22Rv1 (cell line): ENCODE results near the gene ARHGAP42.

Experiments used
- ZFX ChIP-seq: fragments of 450-650 bp; IDR thresholded peaks from 2 replicates; pipeline ENCODE4 v1.6.1; 2017; ENCODE audit warnings: antibody characterized with exemption, borderline replicate concordance
- TF ChIP-seq, protein P1 (sequence below): fragments of 450-650 bp; IDR thresholded peaks from 2 replicates; pipeline ENCODE4 v1.5.1; 2017; ENCODE audit warnings: mild to moderate bottlenecking

GRCh38 chr11:100855466-100856067 is 168.5 kb downstream of the ARHGAP42 start:
- TF ChIP-seq, protein P1, sequence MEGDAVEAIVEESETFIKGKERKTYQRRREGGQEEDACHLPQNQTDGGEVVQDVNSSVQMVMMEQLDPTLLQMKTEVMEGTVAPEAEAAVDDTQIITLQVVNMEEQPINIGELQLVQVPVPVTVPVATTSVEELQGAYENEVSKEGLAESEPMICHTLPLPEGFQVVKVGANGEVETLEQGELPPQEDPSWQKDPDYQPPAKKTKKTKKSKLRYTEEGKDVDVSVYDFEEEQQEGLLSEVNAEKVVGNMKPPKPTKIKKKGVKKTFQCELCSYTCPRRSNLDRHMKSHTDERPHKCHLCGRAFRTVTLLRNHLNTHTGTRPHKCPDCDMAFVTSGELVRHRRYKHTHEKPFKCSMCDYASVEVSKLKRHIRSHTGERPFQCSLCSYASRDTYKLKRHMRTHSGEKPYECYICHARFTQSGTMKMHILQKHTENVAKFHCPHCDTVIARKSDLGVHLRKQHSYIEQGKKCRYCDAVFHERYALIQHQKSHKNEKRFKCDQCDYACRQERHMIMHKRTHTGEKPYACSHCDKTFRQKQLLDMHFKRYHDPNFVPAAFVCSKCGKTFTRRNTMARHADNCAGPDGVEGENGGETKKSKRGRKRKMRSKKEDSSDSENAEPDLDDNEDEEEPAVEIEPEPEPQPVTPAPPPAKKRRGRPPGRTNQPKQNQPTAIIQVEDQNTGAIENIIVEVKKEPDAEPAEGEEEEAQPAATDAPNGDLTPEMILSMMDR = peak; percentile 75
- no peak for TF ChIP-seq ZFX
